ENCODE results near the gene SLC13A2.

SLC13A2 gene

DNA sequence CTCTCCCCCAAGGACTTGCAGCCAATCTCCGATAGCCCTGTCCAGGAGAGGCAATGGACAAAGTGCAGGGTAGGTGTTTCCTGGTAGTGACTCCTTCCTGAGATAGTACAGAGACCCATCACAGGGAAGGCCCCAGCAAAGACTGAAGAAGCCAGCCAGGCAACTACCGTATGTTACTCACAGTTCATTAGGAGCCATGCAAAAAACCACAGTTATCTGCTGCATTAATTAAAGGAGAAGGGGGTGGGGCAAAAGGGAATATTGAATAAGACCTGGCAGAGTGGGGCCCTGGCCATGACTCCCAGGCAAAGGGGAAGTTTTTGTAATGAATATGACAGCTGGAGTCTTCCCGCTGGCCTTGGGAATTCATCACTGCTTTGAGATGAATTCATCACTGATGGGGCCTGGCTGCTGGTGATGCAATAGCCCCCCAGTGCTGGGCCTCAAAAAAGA is 2.5 kb upstream of the SLC13A2 start:
- DNase-seq (ENCODE audit: low read depth in 2 of 2), result no peak

DNA sequence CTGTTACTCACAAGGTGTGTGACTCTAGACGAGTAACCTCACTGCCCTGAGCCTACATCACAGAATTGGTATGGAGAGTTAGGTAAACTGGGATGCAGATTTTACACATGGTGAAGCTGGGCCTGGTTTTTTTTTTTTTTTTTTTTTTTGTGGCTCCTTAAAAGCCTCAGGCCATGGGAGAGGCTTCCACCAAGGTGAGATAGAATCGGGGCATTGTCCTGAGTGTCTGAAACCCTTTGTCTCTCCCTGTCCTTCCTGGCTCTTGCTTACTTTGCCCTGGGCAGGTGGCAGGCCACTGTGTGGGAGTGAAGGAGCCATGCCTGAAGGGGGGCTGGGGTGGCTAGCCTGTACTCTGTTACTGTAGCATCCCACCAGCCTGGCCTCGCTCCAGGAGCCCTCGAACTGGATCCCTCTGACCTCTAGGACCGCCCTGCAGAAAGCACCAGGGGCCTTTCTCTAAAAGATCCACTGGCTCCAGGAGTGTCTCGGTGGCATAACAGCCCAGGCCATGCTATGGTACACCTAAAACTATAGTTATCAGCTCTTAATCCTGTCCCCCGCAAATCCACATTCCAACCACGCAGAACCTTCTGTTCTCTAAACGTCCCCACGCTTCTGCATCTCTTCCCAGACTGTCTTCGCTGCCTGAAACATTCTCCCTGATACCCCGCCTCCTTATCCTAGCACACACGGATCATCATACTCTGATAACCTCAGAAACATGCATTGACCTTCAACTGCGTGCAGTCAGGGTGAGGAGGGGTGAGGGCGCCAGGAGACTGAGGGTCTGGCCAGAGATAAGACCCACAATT is 1.7 kb upstream of the SLC13A2 start:
- no peak for DNase-seq (ENCODE audit: low read depth in 2 of 2)

DNA sequence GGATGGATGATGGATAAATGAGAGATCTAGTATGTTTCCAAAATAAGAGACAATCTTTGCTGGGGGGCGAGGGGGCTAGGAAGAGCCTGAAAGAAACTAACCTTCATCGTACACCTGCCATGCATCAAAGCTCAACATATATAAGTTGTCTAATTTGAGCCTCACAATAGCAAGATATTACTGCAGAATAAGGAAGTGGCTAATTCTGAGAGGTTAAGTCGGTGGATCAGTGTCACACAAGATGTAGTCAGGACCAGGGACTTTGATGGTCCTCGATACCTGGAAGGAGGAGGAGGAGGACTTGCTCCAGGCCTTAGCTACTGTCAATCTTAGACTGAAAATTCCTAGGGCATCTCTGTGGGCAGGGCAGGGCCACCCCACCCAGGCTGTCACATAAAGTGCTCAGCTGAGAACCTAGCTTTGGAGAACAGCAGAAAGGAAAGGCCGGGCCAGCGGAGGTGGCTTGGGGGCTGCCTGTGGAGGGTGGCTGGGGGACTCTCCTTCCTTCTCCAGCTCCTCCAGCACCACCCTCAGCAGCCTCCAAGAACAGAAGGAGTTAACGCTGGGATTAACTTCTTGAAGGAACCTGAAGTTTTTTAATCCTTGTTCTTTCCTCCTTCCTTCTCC is 460 bp upstream of the SLC13A2 start:
- DNase-seq (ENCODE audit: low read depth in 2 of 2), result no peak

DNA sequence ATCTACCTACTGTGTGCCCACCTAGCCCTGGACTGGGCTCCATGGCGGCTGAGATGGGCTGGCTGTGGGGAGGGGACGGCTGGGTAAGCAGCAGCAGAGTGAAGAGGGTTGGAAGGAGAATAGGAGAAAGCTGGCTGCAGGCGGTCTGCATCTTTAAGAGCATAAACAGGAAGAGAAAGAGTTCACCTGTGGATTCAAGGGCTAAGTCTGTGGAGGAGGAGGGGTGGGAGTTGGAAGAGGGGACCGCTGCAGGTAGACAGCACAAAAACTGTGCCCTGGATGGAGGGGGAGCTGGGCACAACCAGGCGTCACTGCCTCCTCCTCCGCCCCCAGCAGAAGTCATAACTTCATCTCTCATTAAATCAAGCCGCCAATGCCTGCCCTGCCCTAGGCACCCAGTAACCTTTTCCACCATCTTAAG is 677 bp downstream of the SLC13A2 start:
- DNase-seq (ENCODE audit: low read depth in 2 of 2), result no peak

GRCh38 chr17:28475151-28475900 is 1.9 kb downstream of the SLC13A2 start:
- no peak for DNase-seq (ENCODE audit: low read depth in 2 of 2)

DNA sequence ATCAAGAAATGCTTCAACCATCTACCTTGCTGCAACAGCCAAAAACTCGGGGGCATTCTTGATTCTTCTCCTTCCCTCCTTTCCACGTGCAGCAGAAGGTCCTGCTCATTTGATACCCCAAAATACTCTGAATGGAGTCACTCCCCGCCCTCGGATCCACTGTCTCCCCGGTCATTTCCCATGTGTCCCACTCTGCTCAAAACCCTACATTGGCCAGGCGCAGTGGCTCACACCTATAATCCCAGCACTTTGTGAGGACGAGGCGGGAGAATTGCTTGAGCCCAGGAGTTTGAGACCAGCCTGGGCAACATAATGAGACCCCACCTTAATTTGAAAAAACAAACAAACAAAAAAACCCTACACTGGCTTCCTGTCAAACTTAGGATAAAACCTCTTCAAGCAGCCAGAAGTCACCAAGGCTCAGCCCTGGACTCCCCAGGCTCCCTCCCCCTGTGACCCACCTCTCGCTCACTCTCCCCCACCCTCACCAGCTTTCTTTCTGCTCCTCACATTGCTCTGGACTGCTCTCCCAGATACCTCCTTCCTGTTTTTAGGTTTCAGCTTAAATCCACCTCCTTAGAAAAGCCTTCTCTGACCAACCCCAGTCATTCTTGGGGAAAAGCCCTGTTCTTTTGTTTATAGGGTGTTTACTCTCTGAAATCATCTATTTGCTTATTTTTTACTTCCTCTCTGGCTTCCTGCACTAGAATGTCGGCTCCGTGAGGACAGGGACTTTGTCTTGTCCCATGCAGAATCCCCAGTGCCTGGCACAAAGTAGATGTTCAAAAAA is 2.8 kb downstream of the SLC13A2 start:
- no peak for DNase-seq (ENCODE audit: low read depth in 2 of 2)

GRCh38 chr17:28477928-28478327 is 4.5 kb downstream of the SLC13A2 start:
- no peak for DNase-seq (ENCODE audit: low read depth in 2 of 2)

- no peak for DNase-seq (ENCODE audit: low read depth in 2 of 2)
Measured at GRCh38 chr17:28478712-28479615, 5.5 kb downstream of the SLC13A2 start.

DNA sequence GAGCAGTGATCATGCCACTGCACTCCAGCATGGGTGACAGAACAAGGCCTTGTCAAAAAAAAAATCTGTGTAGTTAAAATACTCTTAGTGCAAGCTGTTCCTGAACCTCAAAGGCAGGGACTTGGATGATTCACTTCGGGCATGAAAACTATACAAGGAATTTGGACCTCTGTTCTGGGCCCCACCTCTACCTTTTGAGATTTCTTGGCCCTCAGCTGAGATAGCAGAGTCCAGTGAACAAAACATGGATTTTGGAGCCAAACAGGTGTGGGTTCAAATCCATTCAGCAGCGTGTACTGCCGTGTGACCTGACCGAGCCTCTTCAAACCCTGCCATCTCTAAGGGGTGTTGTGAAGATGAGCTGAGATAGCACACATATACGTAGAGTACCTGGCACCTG is 6.8 kb downstream of the SLC13A2 start:
- DNase-seq (ENCODE audit: low read depth in 2 of 2), result no peak

DNA sequence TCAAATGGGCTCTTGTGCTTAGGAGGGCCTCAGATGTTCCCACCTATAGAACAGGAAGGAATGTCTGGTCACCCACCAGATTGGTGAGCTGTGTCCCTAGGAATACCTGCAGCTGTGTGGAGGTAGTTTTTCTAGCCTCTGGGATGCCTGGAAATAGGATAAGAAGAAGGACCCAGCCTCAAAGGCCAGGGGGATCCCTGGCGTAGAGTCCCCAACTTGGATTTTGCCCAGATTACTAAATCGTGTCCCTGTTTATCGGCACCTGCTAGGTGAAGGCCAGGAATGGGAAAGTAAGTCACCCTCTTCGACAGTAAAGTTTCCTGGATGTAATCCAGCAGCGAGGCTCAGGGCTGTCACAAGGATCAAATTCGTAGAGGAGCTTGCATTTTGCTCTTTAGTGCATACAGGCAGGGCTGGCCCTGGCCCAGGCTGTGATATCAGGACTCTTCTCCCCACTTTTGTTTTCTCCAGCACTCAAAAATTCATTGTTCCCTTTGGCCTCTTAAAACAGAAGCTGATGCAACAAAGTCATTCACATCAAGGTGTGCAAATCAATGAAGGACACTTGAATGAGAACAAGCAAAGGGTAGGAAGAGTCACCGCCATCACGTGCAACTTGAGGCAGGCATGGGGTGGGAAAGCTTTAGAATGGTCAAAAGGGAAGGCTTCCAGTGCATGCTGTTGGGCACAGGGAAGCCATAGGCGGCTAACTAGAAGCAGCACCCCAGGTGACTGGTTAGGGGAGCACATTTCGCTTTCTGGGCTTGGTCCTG is 7.5 kb downstream of the SLC13A2 start:
- no peak for DNase-seq (ENCODE audit: low read depth in 2 of 2)

DNA sequence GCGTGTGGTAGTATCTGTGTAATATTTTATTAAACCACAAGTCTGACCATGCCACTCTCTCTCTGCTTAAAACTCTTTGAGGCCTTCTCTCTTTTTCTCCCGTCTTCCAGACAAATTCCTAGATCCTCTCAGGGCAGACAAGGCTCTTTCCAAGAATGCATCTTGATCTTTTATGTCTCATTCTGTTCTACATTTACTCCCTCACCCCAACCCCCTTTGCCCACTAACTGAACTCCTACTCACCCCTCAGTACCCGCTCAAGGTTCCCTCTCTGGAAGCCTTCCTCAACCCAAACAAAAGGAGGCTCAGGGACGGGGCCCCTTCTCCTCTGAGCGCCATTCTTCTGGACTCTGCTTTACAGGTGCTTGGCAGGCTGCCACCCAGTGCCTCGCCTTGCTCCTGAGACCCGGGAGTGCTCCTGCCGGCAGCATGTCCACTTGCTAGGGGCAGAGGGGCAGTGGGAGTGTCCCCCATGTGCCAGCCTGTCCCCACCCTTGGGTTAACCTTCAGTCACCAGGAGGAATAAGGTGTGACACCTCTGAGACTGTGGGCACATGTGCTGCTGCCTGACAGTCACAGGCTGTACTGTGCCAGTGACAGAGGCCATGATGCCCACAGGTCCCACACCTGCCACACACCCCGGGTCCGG is 9.2 kb downstream of the SLC13A2 start:
- DNase-seq (ENCODE audit: low read depth in 2 of 2), result no peak

DNA sequence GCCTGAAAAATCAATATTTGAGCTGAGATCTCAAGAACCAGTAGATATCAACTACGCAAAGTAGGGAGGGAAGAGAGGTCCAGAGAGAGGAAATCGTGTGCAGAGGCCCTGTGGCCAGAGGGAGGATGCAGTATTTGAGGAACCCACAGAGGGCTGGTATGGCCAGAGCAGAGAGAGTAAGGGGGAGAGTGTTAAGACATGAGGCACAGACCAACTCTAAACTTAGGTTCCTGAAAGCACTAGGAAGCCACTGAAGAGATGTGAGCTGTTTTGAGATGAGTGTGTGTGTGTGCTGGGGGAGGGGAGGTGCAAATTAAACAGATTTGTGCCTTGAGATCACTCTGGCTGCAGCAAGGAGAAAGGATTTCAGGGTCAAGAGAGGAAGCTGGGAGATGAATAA is 10.9 kb downstream of the SLC13A2 start:
- no peak for DNase-seq (ENCODE audit: low read depth in 2 of 2)

DNA sequence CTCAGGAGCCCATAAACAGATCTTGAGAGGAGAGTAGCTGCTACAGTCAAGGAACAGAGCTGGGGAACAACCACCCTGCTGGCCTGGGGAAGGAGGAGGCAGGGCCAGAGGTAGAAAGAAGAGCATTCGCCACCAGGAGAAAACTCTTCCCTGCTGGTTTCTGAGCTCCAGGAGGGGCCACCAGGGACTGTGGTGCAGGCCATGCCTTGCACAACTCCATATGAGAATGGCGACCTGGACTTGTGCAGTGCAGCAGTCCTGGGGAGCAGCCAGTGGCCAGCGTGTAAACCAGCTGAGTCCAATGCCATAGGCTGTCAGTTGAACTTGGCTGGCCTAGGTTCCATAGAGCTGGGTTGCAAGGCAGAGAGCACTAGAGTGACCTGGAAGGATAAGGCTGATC is 11.6 kb downstream of the SLC13A2 start:
- DNase-seq (ENCODE audit: low read depth in 2 of 2), result no peak

- DNase-seq (ENCODE audit: low read depth in 2 of 2), result no peak
Measured at GRCh38 chr17:28487881-28488532, 14.6 kb downstream of the SLC13A2 start.

DNA sequence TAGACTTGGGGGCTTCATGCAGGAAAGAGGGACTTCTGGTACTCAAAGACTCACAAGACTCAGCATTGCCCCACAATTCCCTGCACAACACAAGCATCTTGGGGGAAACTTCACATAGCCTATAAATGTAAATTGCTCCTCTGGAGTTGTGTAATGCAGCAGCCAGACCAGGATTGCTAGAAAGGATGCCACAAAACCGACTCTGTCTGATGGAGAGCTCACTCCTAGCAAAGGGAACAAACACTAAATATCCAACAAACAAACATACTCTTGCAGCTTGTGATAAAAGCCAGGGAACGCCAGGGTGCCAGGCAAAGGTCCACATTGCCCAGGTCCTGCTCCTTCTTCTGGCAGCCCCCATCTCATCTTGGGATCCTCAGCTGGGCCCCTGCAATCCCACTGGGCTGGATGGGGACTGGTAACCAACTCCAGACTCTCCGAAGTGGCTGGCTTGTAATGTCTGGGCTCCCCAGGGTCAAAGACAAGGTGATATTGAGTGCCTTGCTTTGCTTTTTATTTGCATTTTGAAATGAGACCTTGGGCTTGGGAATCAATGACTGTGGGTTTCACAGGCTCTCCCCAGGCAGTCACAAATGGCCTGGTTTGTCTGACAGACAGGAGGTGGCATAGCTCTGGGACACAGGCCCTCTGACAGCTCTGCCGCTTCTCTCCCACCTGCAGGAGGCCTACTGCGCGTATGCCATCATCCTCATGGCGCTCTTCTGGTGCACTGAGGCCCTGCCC is 15.3 kb downstream of the SLC13A2 start:
- DNase-seq (ENCODE audit: low read depth in 2 of 2), result no peak

- no peak for DNase-seq (ENCODE audit: low read depth in 2 of 2)
Measured at GRCh38 chr17:28491286-28491685, 17.8 kb downstream of the SLC13A2 start.

DNA sequence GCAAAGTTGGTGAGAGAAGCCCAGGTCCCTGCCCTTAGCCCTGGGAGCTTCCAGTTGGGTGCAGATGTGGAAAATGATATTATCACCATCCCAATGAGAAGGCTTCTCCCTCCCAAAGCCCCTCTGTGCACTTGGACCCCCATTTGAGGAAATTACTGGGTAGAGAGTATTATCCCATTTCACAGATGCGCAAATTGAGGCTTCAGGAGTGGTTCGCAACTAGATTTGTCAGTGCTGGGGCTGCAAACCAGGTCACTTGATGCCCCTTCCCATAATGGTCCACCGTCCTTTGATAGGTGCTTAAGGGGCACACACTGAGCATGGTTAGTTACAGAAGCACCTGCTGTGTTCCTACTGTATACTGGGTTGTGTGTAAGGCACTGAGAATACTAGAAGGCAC is 18.4 kb downstream of the SLC13A2 start:
- DNase-seq (ENCODE audit: low read depth in 2 of 2), result no peak

Data from stimulated activated CD8-positive, alpha-beta memory T cell treated with anti-CD3 and anti-CD28 coated beads, Interleukin-7, amount 100 ng/mL, for 4 hours (primary cell).